ENCODE measurements around the gene MAD1L1.
"Not testable (repeated sequence)": the region's sequence is repeated elsewhere in the genome, so short reads cannot be mapped to it uniquely, and the experiment has no call there.

Gene MAD1L1

GRCh38 chr7:1843271-1843861 is 389.4 kb downstream of the MAD1L1 start:
- DNase-seq = no peak

- DNase-seq = no peak
These were observed 390.2 kb downstream of the MAD1L1 start for GRCh38 chr7:1842321-1843221.

- DNase-seq = not testable (repeated sequence)
These were observed 391.3 kb downstream of the MAD1L1 start for GRCh38 chr7:1841286-1842021.

GRCh38 chr7:1840744-1841143 is 392.0 kb downstream of the MAD1L1 start:
- not testable (repeated sequence) for DNase-seq

- no peak for DNase-seq
These were observed 393.0 kb downstream of the MAD1L1 start for GRCh38 chr7:1839701-1840100.

- not testable (repeated sequence) for DNase-seq
These were observed 393.7 kb downstream of the MAD1L1 start for GRCh38 chr7:1838911-1839531.

- DNase-seq = not testable (repeated sequence)
These were observed 394.2 kb downstream of the MAD1L1 start for GRCh38 chr7:1838544-1838872.

- not testable (repeated sequence) for DNase-seq
These were observed 394.8 kb downstream of the MAD1L1 start for GRCh38 chr7:1837696-1838543.

- DNase-seq = not testable (repeated sequence)
These were observed 400.7 kb downstream of the MAD1L1 start for GRCh38 chr7:1831933-1832535.

GRCh38 chr7:1831471-1831870 is 401.3 kb downstream of the MAD1L1 start:
- DNase-seq = not testable (repeated sequence)

- not testable (repeated sequence) for DNase-seq
These were observed 403.1 kb downstream of the MAD1L1 start for GRCh38 chr7:1829668-1830067.

- no peak for DNase-seq
These were observed 403.6 kb downstream of the MAD1L1 start for GRCh38 chr7:1829111-1829510.

- DNase-seq = not testable (repeated sequence)
These were observed 404.6 kb downstream of the MAD1L1 start for GRCh38 chr7:1828170-1828569.

GRCh38 chr7:1827521-1827981 is 405.2 kb downstream of the MAD1L1 start:
- DNase-seq = not testable (repeated sequence)

GRCh38 chr7:1826931-1827330 is 405.8 kb downstream of the MAD1L1 start:
- not testable (repeated sequence) for DNase-seq

- no peak for DNase-seq
These were observed 406.6 kb downstream of the MAD1L1 start for GRCh38 chr7:1825897-1826741.

GRCh38 chr7:1825647-1825896 is 407.2 kb downstream of the MAD1L1 start:
- not testable (repeated sequence) for DNase-seq

GRCh38 chr7:1824882-1825646 is 407.7 kb downstream of the MAD1L1 start:
- DNase-seq = peak; percentile 5

- not testable (repeated sequence) for DNase-seq
These were observed 408.4 kb downstream of the MAD1L1 start for GRCh38 chr7:1824151-1824881.

Measured in activated T-cell treated with anti-CD3 and anti-CD28 coated beads for 4 hours (primary cell).